ENCODE measurements around the gene OR10P1.
A peak's percentile ranks its signal among the peaks of the same experiment; 100 is the strongest.

OR10P1 gene

DNA sequence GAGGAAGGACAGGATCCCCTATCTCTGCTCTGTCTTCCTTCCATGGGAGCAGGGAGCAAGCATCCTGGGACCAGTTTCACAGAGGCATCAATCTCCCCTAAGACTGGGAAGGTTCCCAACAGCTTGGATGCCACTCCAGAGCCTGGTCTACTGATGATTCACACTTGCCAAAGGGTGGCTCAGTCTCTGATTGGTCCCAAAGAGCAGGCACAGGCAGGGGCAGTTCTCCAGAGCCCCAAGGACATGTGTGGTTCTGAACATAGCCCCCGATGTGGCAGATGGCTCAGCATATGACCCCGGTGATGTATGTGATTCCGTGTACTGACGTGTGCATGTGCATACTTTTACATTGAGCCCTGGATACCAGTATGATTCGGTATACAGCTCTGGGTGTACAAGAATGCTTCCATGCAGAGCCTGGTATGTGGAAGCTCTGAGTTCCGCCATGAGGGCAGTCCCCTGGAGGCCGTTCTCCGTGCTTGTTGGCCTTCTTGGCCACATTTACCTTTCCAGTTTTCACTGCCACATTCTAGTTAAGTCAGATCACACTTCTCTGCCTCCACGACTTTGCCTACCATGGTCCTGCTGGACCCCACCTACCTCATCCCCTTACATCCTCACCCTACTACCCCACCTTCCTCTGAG is 49.8 kb downstream of the OR10P1 start:
- peak in 1 of 2 experiments; percentile 8 for DNase-seq
